Measurements from ENCODE around the gene VPS9D1.

Gene VPS9D1

GRCh38 chr16:89733322-89733721, 12.6 kb upstream of the VPS9D1 start:
- DNase-seq (ENCODE audit: low read depth in 3 of 3): no peak

GRCh38 chr16:89732918-89733242, 12.2 kb upstream of the VPS9D1 start:
- DNase-seq (ENCODE audit: low read depth in 3 of 3): no peak

- no peak for DNase-seq (ENCODE audit: low read depth in 3 of 3)
Measured at GRCh38 chr16:89732142-89732917, 11.6 kb upstream of the VPS9D1 start.

GRCh38 chr16:89730610-89731234, 10.0 kb upstream of the VPS9D1 start:
- no peak for DNase-seq (ENCODE audit: low read depth in 3 of 3)

- no peak for DNase-seq (ENCODE audit: low read depth in 3 of 3)
Measured at GRCh38 chr16:89729863-89730593, 9.3 kb upstream of the VPS9D1 start.

GRCh38 chr16:89729293-89729692, 8.6 kb upstream of the VPS9D1 start:
- DNase-seq (ENCODE audit: low read depth in 3 of 3): no peak

- no peak for DNase-seq (ENCODE audit: low read depth in 3 of 3)
Measured at GRCh38 chr16:89727406-89728120, 6.9 kb upstream of the VPS9D1 start.

GRCh38 chr16:89723279-89724250, 2.9 kb upstream of the VPS9D1 start:
- peak; percentile 37 to 68 (median 43) for DNase-seq (ENCODE audit: low read depth in 3 of 3)

GRCh38 chr16:89722392-89723278, 1.9 kb upstream of the VPS9D1 start:
- DNase-seq (ENCODE audit: low read depth in 3 of 3): peak; percentile 38 to 64 (median 49)

GRCh38 chr16:89721546-89722391, 1.1 kb upstream of the VPS9D1 start:
- peak; percentile 62 to 77 (median 66) for DNase-seq (ENCODE audit: low read depth in 3 of 3)

GRCh38 chr16:89720551-89720812, 216 bp downstream of the VPS9D1 start:
- DNase-seq (ENCODE audit: low read depth in 3 of 3): no peak

GRCh38 chr16:89717688-89718505, 2.8 kb downstream of the VPS9D1 start:
- no peak for DNase-seq (ENCODE audit: low read depth in 3 of 3)

GRCh38 chr16:89716916-89717687, 3.6 kb downstream of the VPS9D1 start:
- no peak for DNase-seq (ENCODE audit: low read depth in 3 of 3)

- DNase-seq (ENCODE audit: low read depth in 3 of 3): no peak
Measured at GRCh38 chr16:89716493-89716892, 4.2 kb downstream of the VPS9D1 start.

GRCh38 chr16:89712274-89712781, 8.4 kb downstream of the VPS9D1 start:
- no peak for DNase-seq (ENCODE audit: low read depth in 3 of 3)

GRCh38 chr16:89711601-89712273, 9.0 kb downstream of the VPS9D1 start:
- DNase-seq (ENCODE audit: low read depth in 3 of 3): peak; percentile 62 to 74 (median 73)
